Hepatocyte (in vitro differentiated cells): Measurements from ENCODE around the gene PCDH10.

Experiments used
- EZH2 ChIP-seq: fragments of 200-600 bp; sonication (generic); IDR thresholded peaks from 2 replicates; pipeline ENCODE4 v1.6.1; 2016; ENCODE audit warnings: antibody characterized with exemption, mild to moderate bottlenecking, borderline replicate concordance
- TF ChIP-seq, protein P1 (sequence below): fragments of 200-600 bp; sonication (generic); IDR thresholded peaks from 2 replicates; pipeline ENCODE4 v1.5.1; 2016; ENCODE audit warnings: antibody characterized with exemption, mild to moderate bottlenecking; ENCODE audit not compliant: poor library complexity

DNA sequence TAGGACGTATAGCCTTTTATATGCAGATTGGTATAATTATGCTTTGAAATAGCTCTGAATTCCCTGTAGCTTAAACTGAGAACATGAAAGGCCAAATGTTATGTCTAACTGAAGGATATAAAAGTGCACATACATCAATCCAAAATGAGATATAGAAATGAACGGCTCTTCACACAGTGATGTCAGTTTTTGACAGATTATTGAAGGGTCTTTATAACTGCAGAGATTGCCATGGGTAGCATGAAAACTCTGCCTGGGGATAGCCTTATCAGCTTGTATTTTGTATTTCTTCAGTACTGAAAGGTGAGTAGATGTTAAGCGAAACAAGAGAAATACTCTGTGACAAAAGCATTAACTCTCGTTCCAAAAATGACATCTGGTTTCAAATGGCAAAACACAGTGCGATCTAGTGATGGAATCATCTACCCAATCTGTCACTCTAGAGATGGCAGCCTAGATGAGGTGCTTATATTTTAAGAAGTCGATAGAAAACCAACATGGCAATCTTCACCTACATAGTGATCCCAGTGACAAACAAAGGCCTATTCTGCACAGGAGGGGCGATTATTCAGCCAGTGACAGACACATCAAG is 59.7 kb downstream of the PCDH10 start:
- TF ChIP-seq, protein P1, sequence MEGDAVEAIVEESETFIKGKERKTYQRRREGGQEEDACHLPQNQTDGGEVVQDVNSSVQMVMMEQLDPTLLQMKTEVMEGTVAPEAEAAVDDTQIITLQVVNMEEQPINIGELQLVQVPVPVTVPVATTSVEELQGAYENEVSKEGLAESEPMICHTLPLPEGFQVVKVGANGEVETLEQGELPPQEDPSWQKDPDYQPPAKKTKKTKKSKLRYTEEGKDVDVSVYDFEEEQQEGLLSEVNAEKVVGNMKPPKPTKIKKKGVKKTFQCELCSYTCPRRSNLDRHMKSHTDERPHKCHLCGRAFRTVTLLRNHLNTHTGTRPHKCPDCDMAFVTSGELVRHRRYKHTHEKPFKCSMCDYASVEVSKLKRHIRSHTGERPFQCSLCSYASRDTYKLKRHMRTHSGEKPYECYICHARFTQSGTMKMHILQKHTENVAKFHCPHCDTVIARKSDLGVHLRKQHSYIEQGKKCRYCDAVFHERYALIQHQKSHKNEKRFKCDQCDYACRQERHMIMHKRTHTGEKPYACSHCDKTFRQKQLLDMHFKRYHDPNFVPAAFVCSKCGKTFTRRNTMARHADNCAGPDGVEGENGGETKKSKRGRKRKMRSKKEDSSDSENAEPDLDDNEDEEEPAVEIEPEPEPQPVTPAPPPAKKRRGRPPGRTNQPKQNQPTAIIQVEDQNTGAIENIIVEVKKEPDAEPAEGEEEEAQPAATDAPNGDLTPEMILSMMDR = no peak
- no peak for TF ChIP-seq EZH2
